GM19239 (cell line): ENCODE data around the gene CHRM4.

ENCODE experiments used
- DNase-seq: peaks from one replicate; pipeline ENCODE4 v3.0.0; 2011; ENCODE audit warnings: low spot score; ENCODE audit not compliant: insufficient read length
- FAIRE-seq: peaks from 2 replicates; lab custom pipeline; 2011; peaks lifted over from hg19 to GRCh38; lab: Jason Lieb, UNC

Gene CHRM4

GRCh38 chr11:46351606-46352005 lies 40.0 kb downstream of the CHRM4 start:
- DNase-seq (no peak), FAIRE-seq (no peak)

- FAIRE-seq (no peak), DNase-seq (no peak)
Measured at GRCh38 chr11:46351148-46351547, 40.4 kb downstream of the CHRM4 start.

GRCh38 chr11:46350695-46351094 lies 40.9 kb downstream of the CHRM4 start:
- no peak for FAIRE-seq
- no peak for DNase-seq

- DNase-seq, result peak; percentile 57
- peak; percentile 80 for FAIRE-seq
Measured at GRCh38 chr11:46348566-46349401, 42.8 kb downstream of the CHRM4 start.

GRCh38 chr11:46347637-46348311 lies 43.8 kb downstream of the CHRM4 start:
- FAIRE-seq (no peak), DNase-seq (no peak)

- DNase-seq, result peak; percentile 95
- peak; percentile 64 for FAIRE-seq
Measured at GRCh38 chr11:46346886-46347636, 44.5 kb downstream of the CHRM4 start, which contains the start of gene DGKZ. Gene DGKZ (plus strand): TSS chr11:46347463. CDS start chr11:46347660, 197 bp downstream.

- FAIRE-seq (no peak), DNase-seq (no peak)
Measured at GRCh38 chr11:46345881-46346484, 45.6 kb downstream of the CHRM4 start.

GRCh38 chr11:46345131-46345597 lies 46.4 kb downstream of the CHRM4 start:
- DNase-seq (no peak), FAIRE-seq (no peak)

- FAIRE-seq, result no peak
- DNase-seq, result no peak
Measured at GRCh38 chr11:46343520-46343919, 48.1 kb downstream of the CHRM4 start.

GRCh38 chr11:46342239-46342638 lies 49.3 kb downstream of the CHRM4 start:
- DNase-seq, result no peak
- no peak for FAIRE-seq

- DNase-seq (no peak), FAIRE-seq (no peak)
Measured at GRCh38 chr11:46341454-46341853, 50.1 kb downstream of the CHRM4 start.

GRCh38 chr11:46339816-46340215 lies 51.8 kb downstream of the CHRM4 start:
- FAIRE-seq (no peak), DNase-seq (no peak)

GRCh38 chr11:46338988-46339666 lies 52.4 kb downstream of the CHRM4 start:
- FAIRE-seq, result no peak
- DNase-seq, result no peak

GRCh38 chr11:46338636-46338987 lies 53.0 kb downstream of the CHRM4 start:
- DNase-seq, result no peak
- FAIRE-seq, result no peak

- FAIRE-seq, result no peak
Measured at GRCh38 chr11:46337626-46338345, 53.8 kb downstream of the CHRM4 start.

GRCh38 chr11:46336563-46337180 lies 54.9 kb downstream of the CHRM4 start:
- FAIRE-seq, result no peak

More at GRCh38 chr11:46337626-46338345, 53.8 kb downstream of the CHRM4 start:
- DNase-seq, result no peak

GRCh38 chr11:46335890-46336562 lies 55.5 kb downstream of the CHRM4 start:
- DNase-seq, result no peak
- no peak for FAIRE-seq

More at GRCh38 chr11:46336563-46337180, 54.9 kb downstream of the CHRM4 start:
- DNase-seq, result no peak

- DNase-seq, result no peak
- FAIRE-seq, result no peak
Measured at GRCh38 chr11:46335271-46335670, 56.3 kb downstream of the CHRM4 start.
